ENCODE data around the gene COL4A3. TPM values are rescaled to one million over a fixed set of nuclear protein-coding genes. Genes with fewer than 3 reads are reported as not detected.

The COL4A3 gene
- total RNA-seq, 1 donor from 2014 or later, result 0.26 TPM

DNA sequence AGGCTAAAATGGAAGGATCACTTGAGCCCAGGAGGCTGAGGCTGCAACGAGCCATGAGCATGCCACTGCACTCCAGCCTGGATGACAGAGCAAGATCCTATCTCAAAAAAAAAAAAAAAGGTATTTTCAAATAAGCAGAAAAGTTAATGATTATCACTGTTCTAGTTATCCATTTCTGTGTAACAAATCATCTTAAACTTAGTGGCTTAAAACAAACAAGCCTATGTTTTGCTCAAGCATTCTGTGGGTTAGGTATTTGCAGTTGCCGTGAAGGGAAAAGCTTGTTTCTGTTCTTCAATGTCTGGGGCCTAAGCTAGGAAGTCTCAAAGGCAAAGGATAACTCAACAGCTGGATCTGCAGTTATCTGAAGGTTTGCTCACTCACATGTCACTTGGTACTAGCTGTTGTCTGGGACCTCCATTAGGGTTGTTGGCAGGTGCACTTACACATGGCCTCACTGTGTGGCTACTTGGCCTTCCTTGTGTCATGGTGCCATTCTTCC lies 174.7 kb downstream of the COL4A3 start:
- no peak for DNase-seq (ENCODE audit: low read depth, low spot score)

DNA sequence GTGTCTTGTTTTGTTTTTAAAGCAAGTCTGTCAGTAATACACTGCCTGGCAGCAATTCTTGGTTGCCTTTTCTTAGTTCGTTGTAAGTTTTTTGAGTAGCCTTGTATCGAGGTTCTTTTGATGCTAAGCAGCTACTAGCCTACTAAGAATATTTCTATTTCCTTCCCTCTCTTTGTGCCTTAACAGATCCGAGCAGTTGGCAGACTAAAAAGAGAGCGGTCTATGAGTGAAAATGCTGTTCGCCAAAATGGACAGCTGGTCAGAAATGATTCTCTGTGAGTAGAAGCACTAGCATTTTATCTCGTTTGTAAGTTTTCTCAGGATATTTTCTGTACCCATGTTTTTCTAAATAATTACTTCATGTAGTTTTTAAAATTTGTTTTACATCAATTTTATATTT lies 175.7 kb downstream of the COL4A3 start:
- no peak for DNase-seq (ENCODE audit: low read depth, low spot score)

DNA sequence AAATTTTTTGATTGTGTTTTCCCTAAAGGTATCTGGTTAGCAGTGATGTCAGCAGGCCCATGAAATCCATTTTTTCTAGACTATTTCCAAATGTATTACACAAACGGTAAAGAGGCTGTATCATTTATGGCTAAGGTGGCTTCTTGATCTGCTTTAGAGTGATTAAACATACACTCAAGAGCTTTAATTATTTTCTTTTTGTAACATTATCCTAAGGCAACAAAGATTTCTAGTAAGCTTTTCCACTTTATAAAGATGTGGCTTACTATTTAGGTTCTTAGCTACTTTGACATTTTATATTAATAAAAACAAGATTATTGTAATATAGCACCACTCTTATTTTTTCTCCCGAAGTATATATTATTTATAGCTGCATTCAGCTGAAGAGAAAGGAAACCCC lies 177.1 kb downstream of the COL4A3 start:
- no peak for DNase-seq (ENCODE audit: low read depth, low spot score)

DNA sequence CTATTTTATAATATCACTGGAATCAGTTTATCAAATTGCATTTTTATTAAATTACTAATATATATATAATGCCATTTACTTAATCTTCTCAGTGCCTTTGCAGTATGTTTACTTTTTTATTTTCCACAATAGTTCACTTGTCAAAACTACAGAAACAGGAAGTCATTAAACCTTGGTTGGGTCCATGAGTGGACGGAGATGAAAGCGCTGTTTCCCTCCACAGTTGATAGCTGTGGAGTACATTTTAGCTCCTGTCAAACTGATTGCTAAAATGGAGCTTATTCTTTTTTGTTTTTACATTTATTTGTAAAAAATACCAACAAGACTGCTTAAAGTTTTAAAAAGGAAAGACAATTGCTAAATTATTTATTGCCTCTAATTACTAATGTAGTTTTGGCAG lies 179.8 kb downstream of the COL4A3 start:
- DNase-seq (ENCODE audit: low read depth, low spot score), result no peak

DNA sequence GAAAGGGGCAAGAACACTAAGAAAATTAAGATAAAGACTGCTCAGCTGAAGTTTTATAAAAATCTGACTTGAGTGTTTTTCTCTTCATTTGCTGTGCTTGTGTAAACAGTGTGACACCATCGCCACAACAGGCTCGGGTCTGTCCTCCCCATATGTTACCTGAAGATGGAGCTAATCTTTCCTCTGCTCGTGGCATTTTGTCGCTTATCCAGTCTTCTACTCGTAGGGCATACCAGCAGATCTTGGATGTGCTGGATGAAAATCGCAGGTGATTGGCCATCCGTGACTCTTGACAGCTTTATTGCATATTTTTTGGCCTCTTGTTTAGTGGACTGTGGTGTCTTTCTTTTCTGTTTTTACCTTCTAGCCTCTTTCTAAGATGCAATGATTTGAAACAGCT lies 182.7 kb downstream of the COL4A3 start:
- no peak for DNase-seq (ENCODE audit: low read depth, low spot score)

DNA sequence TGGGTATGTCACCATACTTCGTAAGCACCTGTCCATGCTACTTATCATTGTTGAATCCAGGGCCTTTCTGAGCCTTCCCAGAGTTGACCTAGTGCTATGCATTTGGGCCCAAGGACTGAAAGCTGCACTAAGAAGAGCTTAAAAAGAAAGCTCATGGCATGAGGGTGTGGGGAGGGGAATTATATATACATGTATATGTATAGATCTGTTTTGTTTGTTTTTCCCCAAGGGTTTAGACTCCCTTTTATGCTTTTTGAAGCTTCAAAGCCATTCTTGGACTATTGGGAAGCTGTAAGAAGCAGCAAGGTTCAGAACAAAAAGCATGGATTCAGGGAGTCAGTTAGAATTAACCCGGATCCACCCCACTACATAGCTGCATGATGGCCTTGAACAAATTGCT lies 183.9 kb downstream of the COL4A3 start:
- no peak for DNase-seq (ENCODE audit: low read depth, low spot score)

DNA sequence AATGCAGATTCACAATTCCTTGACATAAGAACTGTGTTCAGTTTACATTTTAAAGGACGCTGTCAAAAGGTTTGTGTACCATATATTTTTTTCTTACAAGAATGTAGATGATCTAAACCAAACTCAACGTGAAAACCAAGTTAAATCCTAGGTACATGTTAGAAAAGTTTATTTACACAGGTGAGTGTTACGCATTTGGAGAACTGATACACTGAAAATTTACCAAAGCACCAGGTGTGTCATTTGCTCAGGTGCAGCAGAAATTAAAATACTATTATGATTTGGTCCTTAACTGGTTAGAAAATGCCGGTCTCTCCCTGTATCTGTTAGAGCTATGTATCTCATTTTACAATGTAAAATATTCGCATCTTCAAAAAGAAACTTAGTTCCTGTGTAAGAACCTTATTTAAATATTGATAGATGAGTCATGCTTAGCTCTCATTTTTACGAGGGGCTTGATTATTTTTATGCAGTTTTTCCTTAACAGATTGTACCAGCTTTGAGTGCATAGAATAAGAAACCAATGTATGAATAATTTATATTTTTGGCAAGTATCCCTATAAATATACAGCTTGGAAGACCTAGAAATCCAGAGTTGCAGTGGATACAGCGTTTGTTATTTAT lies 185.7 kb downstream of the COL4A3 start:
- no peak for DNase-seq (ENCODE audit: low read depth, low spot score)

DNA sequence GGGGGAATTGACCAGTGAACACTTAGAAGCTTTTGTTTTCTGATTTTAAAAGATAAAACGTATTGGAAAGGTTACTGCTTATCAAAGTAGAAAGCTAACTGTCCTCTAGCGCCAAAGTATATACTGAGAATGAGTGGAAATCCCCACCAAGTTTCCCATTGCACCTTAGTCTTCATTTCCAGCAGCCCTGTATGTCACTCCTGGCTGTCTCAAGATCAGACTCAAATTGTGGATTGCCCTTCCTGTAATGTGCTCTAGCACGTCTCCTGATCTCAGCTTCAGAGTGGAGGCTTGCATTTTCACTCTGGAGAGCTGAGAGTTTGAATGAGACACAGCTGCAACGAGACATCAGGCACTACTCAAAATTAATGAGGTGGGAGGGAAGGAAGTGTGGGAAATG lies 187.2 kb downstream of the COL4A3 start:
- no peak for DNase-seq (ENCODE audit: low read depth, low spot score)

DNA sequence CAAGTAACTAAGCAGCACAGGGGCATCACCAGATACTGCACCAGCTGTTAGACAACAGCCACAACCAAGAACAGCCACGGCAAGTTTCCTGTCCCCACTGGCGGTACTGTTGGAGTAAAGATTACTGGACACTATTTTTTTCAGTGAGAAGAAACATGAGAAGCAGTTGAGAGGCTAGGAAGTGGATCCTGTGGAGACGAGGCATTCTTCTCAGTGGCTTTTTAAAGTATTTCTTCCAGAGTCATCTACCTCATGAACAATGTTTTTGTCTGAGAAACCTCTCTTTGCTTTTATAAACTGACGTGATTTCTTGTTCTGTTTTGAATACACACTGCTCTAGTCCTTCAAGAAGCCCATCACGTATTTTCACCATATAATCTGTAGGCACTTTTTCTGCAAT lies 195.9 kb downstream of the COL4A3 start:
- DNase-seq (ENCODE audit: low read depth, low spot score), result no peak

DNA sequence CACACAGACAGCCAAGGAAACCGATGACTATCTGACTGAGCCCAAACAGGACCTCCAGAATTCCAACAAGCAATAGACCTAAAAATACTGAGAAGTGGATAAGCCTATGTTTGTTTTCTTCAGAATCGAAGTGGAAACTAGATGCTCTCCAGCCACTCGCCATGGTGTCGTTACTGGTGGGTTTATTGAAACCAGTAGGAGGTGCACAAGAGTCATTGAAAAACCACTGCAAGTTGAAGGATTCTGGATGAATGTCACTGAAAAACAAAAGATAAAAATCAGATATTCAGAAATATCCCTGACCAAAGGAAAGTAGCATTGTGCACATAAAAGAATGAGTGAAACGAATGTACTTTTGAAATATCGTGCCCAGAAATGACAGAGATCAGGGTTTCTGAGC lies 199.3 kb downstream of the COL4A3 start:
- DNase-seq (ENCODE audit: low read depth, low spot score), result no peak

Other genes starting within 250 kb of the COL4A3 start
- 0.18 and 0.99 TPM in 2 replicates for gene COL4A4, start 419 bp upstream of the COL4A3 start, total RNA-seq
- gene MFF, start 160.6 kb downstream of the COL4A3 start, total RNA-seq, result 55.5 and 58.7 TPM in 2 replicates
- gene TM4SF20, start 214.7 kb downstream of the COL4A3 start, total RNA-seq, result not detected in 2 replicates
- not detected in 2 replicates for gene SCYGR1, start 223.3 kb downstream of the COL4A3 start, total RNA-seq

All from pulmonary artery endothelial cell (primary cell).